HepG2 (cell line): ENCODE data around the gene PRCD. TPM values are rescaled to one million over a fixed set of nuclear protein-coding genes. Genes with fewer than 3 reads are reported as not detected.

Source experiments
- AGO1 ChIP-seq: fragments of 200-400 bp; formaldehyde crosslinking; IDR thresholded peaks from 2 replicates; pipeline ENCODE4 v1.6.1; 2017; ENCODE audit warnings: mild to moderate bottlenecking, low read depth, low read length, moderate library complexity; ENCODE audit not compliant: poor library complexity, severe bottlenecking
- FOSL2 ChIP-seq: sonication (generic); formaldehyde crosslinking; IDR thresholded peaks from 2 replicates; pipeline ENCODE4 v1.4.0; 2020; ENCODE audit warnings: missing genetic modification reagents
- NR2F1 ChIP-seq, 2 experiments: fragments of 450-650 bp in 1 of 2; formaldehyde crosslinking in 1 of 2; IDR thresholded peaks; 2 replicates each; pipeline versions ENCODE4 v1.5.0 to v1.6.1; 2016 to 2020; ENCODE audit warnings: mild to moderate bottlenecking in 1 of 2, missing compliant biosample characterization in 1 of 2, missing genetic modification reagents in 1 of 2, moderate library complexity in 1 of 2
- SIN3B ChIP-seq: fragments of 150-350 bp; IDR thresholded peaks from 2 replicates; pipeline ENCODE4 v1.6.1; 2014; ENCODE audit warnings: low read length
- SSRP1 ChIP-seq: IDR thresholded peaks from 2 replicates; pipeline ENCODE4 v1.6.1; 2016; ENCODE audit warnings: control low read depth
- STAT5B ChIP-seq: sonication (generic); formaldehyde crosslinking; IDR thresholded peaks from 2 replicates; pipeline ENCODE4 v1.4.0; 2020; ENCODE audit warnings: missing genetic modification reagents
- TARDBP ChIP-seq: sonication (generic); formaldehyde crosslinking; IDR thresholded peaks from 2 replicates; pipeline ENCODE4 v1.8.0; 2022; ENCODE audit warnings: mild to moderate bottlenecking, missing genetic modification reagents
- ZBTB7A ChIP-seq: sonication (generic); formaldehyde crosslinking; IDR thresholded peaks from 2 replicates; pipeline ENCODE4 v1.8.0; 2022; ENCODE audit warnings: mild to moderate bottlenecking, missing genetic modification reagents
- ZNF7 ChIP-seq: IDR thresholded peaks from 2 replicates; pipeline ENCODE4 v1.6.1; 2016; ENCODE audit warnings: missing biosample characterization, missing genetic modification reagents
- polyA plus RNA-seq, 8 experiments: library from polyadenylated mRNA; depleted of rRNA in 3 of 8; stranded (reverse) in 7 of 8; unstranded in 1 of 8; fragments of >200 nt; fragmentation: Illumina TruSeq in 4 of 8; extraction: Trizol in 4 of 8; gene quantifications; 2 replicates each; pipeline versions ENCODE4 v1.2.1 to v1.2.3, GENCODE V29; 2011 to 2016; ENCODE audit warnings: low read depth in 4 of 8, missing spikeins in 1 of 8, mixed read lengths in 1 of 8; ENCODE audit not compliant: insufficient read depth in 1 of 8
- total RNA-seq, 5 experiments: library from RNA; depleted of rRNA; stranded (reverse); fragments of >200 nt; fragmentation: Illumina TruSeq; extraction: Trizol; gene quantifications; 2 replicates each; pipeline ENCODE4 v1.2.3, GENCODE V29; 2016; ENCODE audit warnings: low read depth in 1 of 5
- TF ChIP-seq, protein P1 (sequence below): sonication (generic); formaldehyde crosslinking; IDR thresholded peaks from 2 replicates; pipeline ENCODE4 v1.9.0; 2021; ENCODE audit warnings: missing genetic modification reagents, mild to moderate bottlenecking, borderline replicate concordance
- TF ChIP-seq, protein P2 (sequence below): sonication (generic); formaldehyde crosslinking; IDR thresholded peaks from 2 replicates; pipeline ENCODE4 v1.4.0; 2020; ENCODE audit warnings: mild to moderate bottlenecking, low read depth, missing genetic modification reagents
- TF ChIP-seq, protein P3 (sequence below), 2 experiments: sonication (generic) in 1 of 2; formaldehyde crosslinking in 1 of 2; IDR thresholded peaks; 2 replicates each; pipeline versions ENCODE4 v1.6.1 to v1.9.0; 2014 to 2022; ENCODE audit warnings: antibody characterized with exemption in 1 of 2, borderline replicate concordance in 1 of 2, inconsistent platforms in 1 of 2, low read depth in 1 of 2, missing genetic modification reagents in 1 of 2
- TF ChIP-seq, protein P4 (sequence below): sonication (generic); formaldehyde crosslinking; IDR thresholded peaks from 2 replicates; pipeline ENCODE4 v1.4.0; 2020; ENCODE audit warnings: missing genetic modification reagents
- TF ChIP-seq, protein P5 (sequence below): sonication (generic); formaldehyde crosslinking; IDR thresholded peaks from 2 replicates; pipeline ENCODE4 v1.4.0; 2020; ENCODE audit warnings: mild to moderate bottlenecking, missing genetic modification reagents
- TF ChIP-seq, protein P6 (sequence below): conservative IDR thresholded peaks from 2 replicates; pipeline ENCODE4 v1.6.1; 2018; ENCODE audit warnings: missing genetic modification reagents

PRCD gene
- total and polyA plus RNA-seq, 2 of the 13 experiments (the other 11 are each of a cell fraction or from before 2014, with no cell fraction given), result 0.51 TPM; not detected in 1

DNA sequence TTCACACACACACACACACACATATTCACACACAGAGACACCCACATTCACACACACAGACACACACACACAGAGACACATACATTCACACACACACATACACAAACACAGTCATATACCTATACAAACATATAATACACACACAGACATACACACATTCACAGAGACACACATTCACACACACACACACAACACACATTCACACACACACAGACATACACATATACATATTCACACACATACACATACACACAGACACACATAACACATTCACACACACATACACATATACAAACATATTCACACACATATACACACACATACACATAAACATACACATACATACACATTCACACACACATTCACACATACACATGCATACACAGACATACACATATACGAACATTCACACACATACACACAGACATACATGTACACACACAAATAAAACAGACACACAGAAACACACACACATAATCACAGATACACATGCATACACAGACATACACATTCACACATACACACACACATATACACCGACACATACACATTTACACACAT lies 7.9 kb downstream of the PRCD start (continued):
- TF ChIP-seq, protein P1, sequence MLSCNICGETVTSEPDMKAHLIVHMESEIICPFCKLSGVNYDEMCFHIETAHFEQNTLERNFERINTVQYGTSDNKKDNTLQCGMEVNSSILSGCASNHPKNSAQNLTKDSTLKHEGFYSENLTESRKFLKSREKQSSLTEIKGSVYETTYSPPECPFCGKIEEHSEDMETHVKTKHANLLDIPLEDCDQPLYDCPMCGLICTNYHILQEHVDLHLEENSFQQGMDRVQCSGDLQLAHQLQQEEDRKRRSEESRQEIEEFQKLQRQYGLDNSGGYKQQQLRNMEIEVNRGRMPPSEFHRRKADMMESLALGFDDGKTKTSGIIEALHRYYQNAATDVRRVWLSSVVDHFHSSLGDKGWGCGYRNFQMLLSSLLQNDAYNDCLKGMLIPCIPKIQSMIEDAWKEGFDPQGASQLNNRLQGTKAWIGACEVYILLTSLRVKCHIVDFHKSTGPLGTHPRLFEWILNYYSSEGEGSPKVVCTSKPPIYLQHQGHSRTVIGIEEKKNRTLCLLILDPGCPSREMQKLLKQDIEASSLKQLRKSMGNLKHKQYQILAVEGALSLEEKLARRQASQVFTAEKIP (CRISPR knock-in tag), result no peak
- TF ChIP-seq NR2F1 (CRISPR knock-in tag; IDR thresholded peaks at IDR 0.05) (no peak), TARDBP (CRISPR knock-in tag) (no peak), AGO1 (no peak), ZBTB7A (CRISPR knock-in tag) (0 out of 2 replicates have a peak, but pooled peaks have one; percentile 56), ZNF7 (CRISPR knock-in tag) (no peak), SIN3B (no peak), FOSL2 (CRISPR knock-in tag) (no peak), SSRP1 (CRISPR knock-in tag) (peak; percentile 67; the same call in 1 of the 2 replicates), STAT5B (CRISPR knock-in tag) (no peak)
- TF ChIP-seq, protein P2, sequence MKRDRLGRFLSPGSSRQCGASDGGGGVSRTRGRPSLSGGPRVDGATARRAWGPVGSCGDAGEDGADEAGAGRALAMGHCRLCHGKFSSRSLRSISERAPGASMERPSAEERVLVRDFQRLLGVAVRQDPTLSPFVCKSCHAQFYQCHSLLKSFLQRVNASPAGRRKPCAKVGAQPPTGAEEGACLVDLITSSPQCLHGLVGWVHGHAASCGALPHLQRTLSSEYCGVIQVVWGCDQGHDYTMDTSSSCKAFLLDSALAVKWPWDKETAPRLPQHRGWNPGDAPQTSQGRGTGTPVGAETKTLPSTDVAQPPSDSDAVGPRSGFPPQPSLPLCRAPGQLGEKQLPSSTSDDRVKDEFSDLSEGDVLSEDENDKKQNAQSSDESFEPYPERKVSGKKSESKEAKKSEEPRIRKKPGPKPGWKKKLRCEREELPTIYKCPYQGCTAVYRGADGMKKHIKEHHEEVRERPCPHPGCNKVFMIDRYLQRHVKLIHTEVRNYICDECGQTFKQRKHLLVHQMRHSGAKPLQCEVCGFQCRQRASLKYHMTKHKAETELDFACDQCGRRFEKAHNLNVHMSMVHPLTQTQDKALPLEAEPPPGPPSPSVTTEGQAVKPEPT, result no peak
- TF ChIP-seq, protein P3, sequence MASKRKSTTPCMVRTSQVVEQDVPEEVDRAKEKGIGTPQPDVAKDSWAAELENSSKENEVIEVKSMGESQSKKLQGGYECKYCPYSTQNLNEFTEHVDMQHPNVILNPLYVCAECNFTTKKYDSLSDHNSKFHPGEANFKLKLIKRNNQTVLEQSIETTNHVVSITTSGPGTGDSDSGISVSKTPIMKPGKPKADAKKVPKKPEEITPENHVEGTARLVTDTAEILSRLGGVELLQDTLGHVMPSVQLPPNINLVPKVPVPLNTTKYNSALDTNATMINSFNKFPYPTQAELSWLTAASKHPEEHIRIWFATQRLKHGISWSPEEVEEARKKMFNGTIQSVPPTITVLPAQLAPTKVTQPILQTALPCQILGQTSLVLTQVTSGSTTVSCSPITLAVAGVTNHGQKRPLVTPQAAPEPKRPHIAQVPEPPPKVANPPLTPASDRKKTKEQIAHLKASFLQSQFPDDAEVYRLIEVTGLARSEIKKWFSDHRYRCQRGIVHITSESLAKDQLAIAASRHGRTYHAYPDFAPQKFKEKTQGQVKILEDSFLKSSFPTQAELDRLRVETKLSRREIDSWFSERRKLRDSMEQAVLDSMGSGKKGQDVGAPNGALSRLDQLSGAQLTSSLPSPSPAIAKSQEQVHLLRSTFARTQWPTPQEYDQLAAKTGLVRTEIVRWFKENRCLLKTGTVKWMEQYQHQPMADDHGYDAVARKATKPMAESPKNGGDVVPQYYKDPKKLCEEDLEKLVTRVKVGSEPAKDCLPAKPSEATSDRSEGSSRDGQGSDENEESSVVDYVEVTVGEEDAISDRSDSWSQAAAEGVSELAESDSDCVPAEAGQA (IDR thresholded peaks at IDR 0.05; ENCODE audit: low read depth), result no peak
- TF ChIP-seq, protein P3 (CRISPR knock-in tag; IDR thresholded peaks at IDR 0.05; ENCODE audit: borderline replicate concordance), result no peak
- TF ChIP-seq, protein P4, sequence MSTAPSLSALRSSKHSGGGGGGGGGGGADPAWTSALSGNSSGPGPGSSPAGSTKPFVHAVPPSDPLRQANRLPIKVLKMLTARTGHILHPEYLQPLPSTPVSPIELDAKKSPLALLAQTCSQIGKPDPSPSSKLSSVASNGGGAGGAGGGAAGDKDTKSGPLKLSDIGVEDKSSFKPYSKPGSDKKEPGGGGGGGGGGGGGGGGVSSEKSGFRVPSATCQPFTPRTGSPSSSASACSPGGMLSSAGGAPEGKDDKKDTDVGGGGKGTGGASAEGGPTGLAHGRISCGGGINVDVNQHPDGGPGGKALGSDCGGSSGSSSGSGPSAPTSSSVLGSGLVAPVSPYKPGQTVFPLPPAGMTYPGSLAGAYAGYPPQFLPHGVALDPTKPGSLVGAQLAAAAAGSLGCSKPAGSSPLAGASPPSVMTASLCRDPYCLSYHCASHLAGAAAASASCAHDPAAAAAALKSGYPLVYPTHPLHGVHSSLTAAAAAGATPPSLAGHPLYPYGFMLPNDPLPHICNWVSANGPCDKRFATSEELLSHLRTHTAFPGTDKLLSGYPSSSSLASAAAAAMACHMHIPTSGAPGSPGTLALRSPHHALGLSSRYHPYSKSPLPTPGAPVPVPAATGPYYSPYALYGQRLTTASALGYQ (CRISPR knock-in tag), result no peak
- TF ChIP-seq, protein P5, sequence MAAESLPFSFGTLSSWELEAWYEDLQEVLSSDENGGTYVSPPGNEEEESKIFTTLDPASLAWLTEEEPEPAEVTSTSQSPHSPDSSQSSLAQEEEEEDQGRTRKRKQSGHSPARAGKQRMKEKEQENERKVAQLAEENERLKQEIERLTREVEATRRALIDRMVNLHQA (CRISPR knock-in tag), result no peak
- TF ChIP-seq, protein P6, sequence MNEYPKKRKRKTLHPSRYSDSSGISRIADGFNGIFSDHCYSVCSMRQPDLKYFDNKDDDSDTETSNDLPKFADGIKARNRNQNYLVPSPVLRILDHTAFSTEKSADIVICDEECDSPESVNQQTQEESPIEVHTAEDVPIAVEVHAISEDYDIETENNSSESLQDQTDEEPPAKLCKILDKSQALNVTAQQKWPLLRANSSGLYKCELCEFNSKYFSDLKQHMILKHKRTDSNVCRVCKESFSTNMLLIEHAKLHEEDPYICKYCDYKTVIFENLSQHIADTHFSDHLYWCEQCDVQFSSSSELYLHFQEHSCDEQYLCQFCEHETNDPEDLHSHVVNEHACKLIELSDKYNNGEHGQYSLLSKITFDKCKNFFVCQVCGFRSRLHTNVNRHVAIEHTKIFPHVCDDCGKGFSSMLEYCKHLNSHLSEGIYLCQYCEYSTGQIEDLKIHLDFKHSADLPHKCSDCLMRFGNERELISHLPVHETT (CRISPR knock-in tag), result no peak
